ENCODE results near the gene MAP1LC3B2.

MAP1LC3B2 gene

GRCh38 chr12:116595672-116596071 is 36.5 kb downstream of the MAP1LC3B2 start:
- DNase-seq (ENCODE audit: low spot score) = no peak

- no peak for DNase-seq (ENCODE audit: low spot score)
Observed at GRCh38 chr12:116597886-116598285, 38.7 kb downstream of the MAP1LC3B2 start.

- DNase-seq (ENCODE audit: low spot score) = no peak
Observed at GRCh38 chr12:116598311-116599284, 39.4 kb downstream of the MAP1LC3B2 start.

GRCh38 chr12:116599285-116600136 is 40.3 kb downstream of the MAP1LC3B2 start:
- DNase-seq (ENCODE audit: low spot score) = peak; percentile 46

- DNase-seq (ENCODE audit: low spot score) = no peak
Observed at GRCh38 chr12:116600959-116601918, 42.1 kb downstream of the MAP1LC3B2 start.

- no peak for DNase-seq (ENCODE audit: low spot score)
Observed at GRCh38 chr12:116601933-116602810, 43.0 kb downstream of the MAP1LC3B2 start.

GRCh38 chr12:116603546-116604177 is 44.5 kb downstream of the MAP1LC3B2 start:
- DNase-seq (ENCODE audit: low spot score) = no peak

GRCh38 chr12:116604178-116604895 is 45.2 kb downstream of the MAP1LC3B2 start:
- DNase-seq (ENCODE audit: low spot score) = no peak

GRCh38 chr12:116604951-116605641 is 45.9 kb downstream of the MAP1LC3B2 start:
- DNase-seq (ENCODE audit: low spot score) = no peak

- DNase-seq (ENCODE audit: low spot score) = no peak
Observed at GRCh38 chr12:116606397-116606796, 47.2 kb downstream of the MAP1LC3B2 start.

- no peak for DNase-seq (ENCODE audit: low spot score)
Observed at GRCh38 chr12:116607039-116607438, 47.9 kb downstream of the MAP1LC3B2 start.

- DNase-seq (ENCODE audit: low spot score) = no peak
Observed at GRCh38 chr12:116609319-116610114, 50.3 kb downstream of the MAP1LC3B2 start.

GRCh38 chr12:116610971-116611541 is 51.9 kb downstream of the MAP1LC3B2 start:
- DNase-seq (ENCODE audit: low spot score) = no peak

- no peak for DNase-seq (ENCODE audit: low spot score)
Observed at GRCh38 chr12:116612436-116612835, 53.3 kb downstream of the MAP1LC3B2 start.

- no peak for DNase-seq (ENCODE audit: low spot score)
Observed at GRCh38 chr12:116613256-116613655, 54.1 kb downstream of the MAP1LC3B2 start.

- no peak for DNase-seq (ENCODE audit: low spot score)
Observed at GRCh38 chr12:116614194-116614915, 55.2 kb downstream of the MAP1LC3B2 start.
